ENCODE measurements around the gene WNT2.

DNA sequence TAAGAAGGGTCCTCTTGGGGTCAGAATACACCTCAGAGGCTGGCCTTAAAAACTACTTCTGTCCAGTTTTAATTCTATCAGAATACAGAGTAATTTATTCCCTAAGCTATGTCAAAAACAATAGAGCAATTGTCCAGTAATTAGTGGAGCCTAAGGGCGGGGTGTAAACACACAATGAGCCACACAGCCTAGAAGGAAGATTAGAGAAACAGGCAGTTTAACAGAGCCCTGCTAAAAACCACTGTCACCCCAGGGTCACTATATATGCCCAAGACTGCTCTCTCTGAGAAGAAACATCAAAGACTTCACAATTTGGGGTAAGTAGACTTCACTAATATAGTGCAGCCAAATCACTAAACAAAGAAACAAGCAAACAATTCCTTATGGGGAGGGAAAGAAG is 27.2 kb upstream of the WNT2 start:
- TF ChIP-seq TAF1 (IDR thresholded peaks at IDR 0.05; ENCODE audit: low read depth, low read length) = no peak
- no peak for TF ChIP-seq POLR2AphosphoS5 (IDR thresholded peaks at IDR 0.05; ENCODE audit: low read depth, low read length)
